HL-60 (cell line): ENCODE results near the gene APOD.
"Not testable (repeated sequence)": the region's sequence is repeated elsewhere in the genome, so short reads cannot be mapped to it uniquely, and the experiment has no call there.

Experiments
- POLR2AphosphoS5 ChIP-seq: IDR thresholded peaks from 2 replicates; pipeline ENCODE4 v1.6.1; 2012; ENCODE audit warnings: low read depth
- TF ChIP-seq, protein P1 (sequence below): IDR thresholded peaks from one replicate; pipeline ENCODE4 v1.5.1; 2011; ENCODE audit warnings: low read length, control low read depth, inconsistent platforms; ENCODE audit not compliant: insufficient read depth
- TF ChIP-seq, protein P2 (sequence below): IDR thresholded peaks from 2 replicates; pipeline ENCODE4 v1.6.1; 2012; ENCODE audit warnings: low read depth; ENCODE audit not compliant: insufficient replicate concordance

- TF ChIP-seq, protein P1, sequence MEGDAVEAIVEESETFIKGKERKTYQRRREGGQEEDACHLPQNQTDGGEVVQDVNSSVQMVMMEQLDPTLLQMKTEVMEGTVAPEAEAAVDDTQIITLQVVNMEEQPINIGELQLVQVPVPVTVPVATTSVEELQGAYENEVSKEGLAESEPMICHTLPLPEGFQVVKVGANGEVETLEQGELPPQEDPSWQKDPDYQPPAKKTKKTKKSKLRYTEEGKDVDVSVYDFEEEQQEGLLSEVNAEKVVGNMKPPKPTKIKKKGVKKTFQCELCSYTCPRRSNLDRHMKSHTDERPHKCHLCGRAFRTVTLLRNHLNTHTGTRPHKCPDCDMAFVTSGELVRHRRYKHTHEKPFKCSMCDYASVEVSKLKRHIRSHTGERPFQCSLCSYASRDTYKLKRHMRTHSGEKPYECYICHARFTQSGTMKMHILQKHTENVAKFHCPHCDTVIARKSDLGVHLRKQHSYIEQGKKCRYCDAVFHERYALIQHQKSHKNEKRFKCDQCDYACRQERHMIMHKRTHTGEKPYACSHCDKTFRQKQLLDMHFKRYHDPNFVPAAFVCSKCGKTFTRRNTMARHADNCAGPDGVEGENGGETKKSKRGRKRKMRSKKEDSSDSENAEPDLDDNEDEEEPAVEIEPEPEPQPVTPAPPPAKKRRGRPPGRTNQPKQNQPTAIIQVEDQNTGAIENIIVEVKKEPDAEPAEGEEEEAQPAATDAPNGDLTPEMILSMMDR = not testable (repeated sequence)
- not testable (repeated sequence) for TF ChIP-seq POLR2AphosphoS5
- TF ChIP-seq, protein P2, sequence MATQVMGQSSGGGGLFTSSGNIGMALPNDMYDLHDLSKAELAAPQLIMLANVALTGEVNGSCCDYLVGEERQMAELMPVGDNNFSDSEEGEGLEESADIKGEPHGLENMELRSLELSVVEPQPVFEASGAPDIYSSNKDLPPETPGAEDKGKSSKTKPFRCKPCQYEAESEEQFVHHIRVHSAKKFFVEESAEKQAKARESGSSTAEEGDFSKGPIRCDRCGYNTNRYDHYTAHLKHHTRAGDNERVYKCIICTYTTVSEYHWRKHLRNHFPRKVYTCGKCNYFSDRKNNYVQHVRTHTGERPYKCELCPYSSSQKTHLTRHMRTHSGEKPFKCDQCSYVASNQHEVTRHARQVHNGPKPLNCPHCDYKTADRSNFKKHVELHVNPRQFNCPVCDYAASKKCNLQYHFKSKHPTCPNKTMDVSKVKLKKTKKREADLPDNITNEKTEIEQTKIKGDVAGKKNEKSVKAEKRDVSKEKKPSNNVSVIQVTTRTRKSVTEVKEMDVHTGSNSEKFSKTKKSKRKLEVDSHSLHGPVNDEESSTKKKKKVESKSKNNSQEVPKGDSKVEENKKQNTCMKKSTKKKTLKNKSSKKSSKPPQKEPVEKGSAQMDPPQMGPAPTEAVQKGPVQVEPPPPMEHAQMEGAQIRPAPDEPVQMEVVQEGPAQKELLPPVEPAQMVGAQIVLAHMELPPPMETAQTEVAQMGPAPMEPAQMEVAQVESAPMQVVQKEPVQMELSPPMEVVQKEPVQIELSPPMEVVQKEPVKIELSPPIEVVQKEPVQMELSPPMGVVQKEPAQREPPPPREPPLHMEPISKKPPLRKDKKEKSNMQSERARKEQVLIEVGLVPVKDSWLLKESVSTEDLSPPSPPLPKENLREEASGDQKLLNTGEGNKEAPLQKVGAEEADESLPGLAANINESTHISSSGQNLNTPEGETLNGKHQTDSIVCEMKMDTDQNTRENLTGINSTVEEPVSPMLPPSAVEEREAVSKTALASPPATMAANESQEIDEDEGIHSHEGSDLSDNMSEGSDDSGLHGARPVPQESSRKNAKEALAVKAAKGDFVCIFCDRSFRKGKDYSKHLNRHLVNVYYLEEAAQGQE = not testable (repeated sequence)
Observed at GRCh38 chr3:195601785-195602184, 18.0 kb upstream of the APOD start.
